NCI-H748 (cell line): Measurements from ENCODE around the gene LDLRAD2.
"Not testable (repeated sequence)": the region's sequence is repeated elsewhere in the genome, so short reads cannot be mapped to it uniquely, and the experiment has no call there.

Source experiments
- DNase-seq: peaks from one replicate; lab custom pipeline; 2025; ENCODE audit not compliant: unreplicated experiment; lab: John Stamatoyannopoulos, UW

LDLRAD2 gene

DNA sequence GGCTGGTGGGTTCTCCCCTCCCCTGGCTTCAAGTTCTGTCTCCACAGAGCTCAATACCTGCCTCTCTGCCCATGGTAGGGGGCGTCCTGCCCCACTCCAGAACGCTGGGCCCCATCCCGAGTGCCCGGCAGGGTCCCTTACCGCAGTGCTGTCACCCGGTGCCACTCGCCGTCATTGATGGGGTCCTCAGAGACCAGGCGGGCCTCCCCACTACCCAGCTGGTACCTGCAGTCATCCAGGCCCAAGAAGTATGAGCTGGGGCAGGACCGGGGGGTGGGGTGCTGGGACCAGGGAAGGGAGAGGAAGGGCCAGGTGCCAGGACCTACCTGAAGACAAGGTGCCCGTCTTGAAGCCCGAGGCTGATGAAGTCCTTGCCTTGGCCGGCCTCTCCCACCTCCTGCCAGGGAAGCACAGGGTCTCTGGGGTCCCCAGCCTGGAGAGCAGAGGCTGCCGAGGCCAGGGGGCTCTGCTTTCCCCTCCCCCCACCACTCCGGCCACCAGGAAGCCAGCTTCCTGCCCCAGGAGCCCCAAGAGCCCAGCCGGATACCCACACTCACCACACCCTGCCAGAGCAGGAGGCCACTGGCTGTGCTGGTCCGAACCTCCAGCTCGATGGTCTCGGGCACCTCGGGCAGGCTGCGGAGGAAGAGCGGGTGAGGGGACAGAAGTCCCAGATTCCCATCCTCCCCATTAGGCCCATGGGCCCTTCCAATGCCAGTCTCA lies 12.1 kb downstream of the LDLRAD2 start:
- no peak for DNase-seq

DNA sequence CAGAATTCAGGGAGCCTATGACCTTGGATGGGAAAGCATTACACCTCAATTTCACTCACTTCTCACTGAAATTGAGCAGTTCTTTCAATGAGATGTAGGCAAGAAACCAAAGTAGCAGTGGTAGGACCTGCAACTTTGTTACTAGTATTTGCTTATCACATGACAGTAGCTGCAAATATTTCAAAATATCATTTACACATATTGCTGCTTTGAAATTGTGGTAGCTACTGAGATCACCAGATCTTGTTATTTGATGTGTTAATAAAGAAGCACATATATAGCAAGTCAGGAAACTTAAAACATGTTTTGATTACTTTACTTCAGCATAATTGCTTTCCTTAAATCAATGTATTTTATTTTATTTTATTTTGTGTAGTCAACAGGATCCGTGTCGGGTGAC lies 12.9 kb downstream of the LDLRAD2 start:
- DNase-seq, result no peak

DNA sequence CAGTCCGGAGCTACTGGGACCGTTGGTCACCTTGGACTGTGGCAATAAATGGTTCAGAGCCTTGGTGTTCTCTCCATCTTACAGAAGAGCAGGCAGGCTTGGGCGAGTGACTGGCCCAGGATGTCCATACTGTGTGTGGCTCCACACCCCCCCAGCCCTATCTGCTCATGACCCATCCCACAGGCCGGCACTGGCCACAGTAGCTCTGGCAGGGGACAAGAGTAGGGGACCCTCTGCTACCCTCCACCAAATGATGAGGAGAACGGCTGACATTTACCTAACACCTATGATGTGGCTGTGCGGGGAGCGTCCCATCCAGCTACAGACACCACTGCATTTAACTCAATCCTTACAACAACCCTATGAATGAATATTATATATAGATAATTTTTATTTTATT lies 13.3 kb downstream of the LDLRAD2 start:
- DNase-seq, result no peak

DNA sequence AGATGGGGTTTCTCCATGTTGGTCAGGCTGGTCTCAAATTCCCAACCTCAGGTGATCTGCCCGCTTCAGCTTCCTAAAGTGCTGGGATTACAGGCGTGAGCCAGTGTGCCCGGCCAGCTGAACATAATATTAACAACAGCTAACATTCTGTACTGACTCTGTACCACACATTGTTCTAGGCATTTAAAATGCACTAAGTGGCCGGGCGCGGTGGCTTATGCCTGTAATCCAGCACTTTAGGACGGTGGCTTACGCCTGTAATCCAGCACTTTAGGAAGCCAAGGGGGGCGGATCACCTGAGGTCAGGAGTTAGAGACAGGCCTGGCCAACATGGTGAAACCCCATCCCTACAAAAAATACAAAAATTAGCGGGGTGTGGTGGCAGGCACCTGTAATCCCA lies 14.6 kb downstream of the LDLRAD2 start:
- DNase-seq, result not testable (repeated sequence)

DNA sequence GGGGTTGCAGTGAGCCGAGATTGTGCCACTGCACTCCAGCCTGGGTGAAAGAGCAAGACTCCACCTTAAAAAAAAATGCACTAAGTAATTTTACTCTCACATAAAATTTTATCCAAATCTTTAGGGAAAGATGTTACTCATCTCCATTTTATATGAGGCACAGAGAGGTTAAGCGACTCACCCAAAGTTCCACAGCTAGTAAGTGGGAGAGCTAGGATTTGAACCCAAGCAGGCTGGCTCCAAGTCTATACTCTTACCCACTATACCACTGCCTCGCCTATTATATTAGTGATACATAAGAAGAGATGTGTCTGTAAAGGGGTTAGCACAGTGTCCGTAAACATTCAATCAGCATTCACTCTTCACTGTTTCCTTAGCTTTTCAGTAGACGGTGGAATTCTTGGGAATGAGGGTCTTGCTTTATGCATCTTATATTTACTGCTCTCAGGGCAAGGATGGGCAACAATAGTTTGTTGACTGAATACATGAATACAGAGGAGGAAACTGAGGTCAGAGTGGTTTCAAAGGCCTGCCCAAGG lies 15.1 kb downstream of the LDLRAD2 start:
- DNase-seq, result no peak

DNA sequence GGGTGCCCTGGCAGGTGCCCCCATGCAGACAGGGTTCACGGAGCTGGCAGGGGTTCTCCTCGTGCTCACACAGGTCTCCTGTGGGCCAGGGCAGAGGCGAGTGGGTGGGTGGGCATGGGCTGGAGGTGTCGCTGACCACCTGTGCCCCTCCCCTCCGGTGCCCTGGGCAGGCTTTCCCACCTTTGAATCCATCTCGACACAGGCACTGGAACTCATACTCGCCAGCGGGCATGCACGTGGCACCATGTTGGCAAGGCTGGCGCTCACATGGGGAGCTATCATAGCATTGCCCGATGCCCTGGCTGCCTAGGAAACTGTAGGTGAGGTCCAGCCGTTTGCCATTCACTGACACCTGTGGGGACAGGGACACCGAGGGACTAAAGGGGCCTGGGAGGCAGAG lies 16.0 kb downstream of the LDLRAD2 start:
- no peak for DNase-seq

DNA sequence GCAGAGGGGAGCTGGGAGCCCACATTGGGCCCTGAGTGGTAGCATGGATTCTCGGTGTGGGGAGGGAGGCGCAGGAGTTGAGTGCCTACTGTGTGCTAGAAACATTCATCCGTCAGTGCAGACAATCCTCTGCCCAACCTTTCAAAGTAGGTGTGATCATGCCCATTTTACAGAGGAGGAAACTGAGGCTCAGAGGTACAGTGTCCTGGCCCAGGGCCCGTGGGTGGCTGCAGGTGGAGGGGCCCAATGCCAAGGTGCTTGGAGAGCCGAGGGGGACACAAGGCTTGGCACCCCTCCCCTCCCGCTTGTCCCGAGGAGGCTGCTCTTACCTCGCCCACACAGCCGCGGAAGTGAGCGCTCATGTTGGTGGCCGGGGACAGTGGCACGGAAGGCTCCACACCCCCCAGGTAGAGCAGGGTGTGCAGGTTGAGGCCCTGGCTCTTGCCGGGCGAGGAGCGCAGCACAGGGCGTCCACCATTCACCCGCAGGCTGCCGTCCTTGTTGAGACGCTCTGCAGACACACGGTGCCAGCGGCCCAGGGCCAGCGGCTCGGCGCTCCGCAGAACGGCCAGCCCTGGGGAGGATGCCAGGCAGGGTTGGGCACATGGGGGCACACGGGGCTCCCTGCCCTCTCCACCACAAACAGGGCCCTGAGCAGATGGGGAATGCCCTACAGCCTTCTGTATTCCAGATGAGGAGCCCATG lies 16.6 kb downstream of the LDLRAD2 start:
- DNase-seq, result no peak

DNA sequence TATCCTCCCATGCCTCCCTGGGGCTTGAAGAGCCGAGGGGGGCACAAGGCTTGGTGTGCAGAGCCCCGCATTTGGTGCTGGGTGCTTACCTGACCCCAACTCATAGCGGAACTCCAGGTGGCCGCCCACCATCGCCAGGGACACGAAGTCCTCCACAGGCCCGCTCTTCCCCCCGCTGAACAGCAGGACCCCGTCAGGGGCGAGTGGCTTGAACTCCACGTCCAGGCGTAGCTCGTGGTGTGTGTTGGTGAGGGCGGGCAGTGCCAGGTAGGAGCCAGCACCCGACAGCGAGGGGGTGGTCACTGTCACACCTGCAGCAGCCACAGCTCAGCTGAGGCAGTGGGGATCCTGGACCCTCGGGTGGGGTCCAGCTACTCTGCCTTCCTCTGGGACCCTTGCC lies 17.2 kb downstream of the LDLRAD2 start:
- DNase-seq, result no peak

DNA sequence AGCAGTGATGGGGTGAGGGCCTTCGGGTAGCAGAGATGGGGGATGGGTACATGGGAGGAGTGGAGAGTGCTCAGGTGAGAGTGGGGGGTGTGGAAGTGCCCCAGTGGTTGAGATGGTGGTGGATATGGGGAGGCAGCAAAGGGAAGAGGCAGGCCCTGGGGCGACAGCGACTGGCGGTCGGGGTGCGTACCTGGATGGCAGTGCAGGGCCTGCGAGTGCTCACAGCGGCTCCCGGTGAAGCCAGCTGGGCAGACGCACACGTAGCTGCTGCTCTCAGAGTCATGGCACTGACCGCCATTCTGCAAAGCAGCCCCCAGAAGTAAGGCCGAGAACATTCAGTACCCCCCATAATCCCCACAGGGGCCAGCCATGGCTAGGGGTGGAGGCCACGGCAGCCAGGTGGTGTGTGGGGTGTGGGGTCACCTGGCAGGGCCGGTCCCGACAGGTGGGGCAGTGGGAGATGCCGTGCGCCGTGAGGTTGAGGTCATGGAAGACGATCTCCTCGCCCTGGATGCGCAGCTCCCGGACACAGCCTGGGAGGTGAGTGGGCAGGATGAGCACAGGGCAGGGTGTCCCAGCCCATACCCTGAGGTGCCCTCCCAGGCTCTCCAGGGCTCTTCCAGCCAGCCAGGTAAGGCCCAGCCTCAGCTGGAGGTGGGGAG lies 18.9 kb downstream of the LDLRAD2 start:
- DNase-seq, result no peak

DNA sequence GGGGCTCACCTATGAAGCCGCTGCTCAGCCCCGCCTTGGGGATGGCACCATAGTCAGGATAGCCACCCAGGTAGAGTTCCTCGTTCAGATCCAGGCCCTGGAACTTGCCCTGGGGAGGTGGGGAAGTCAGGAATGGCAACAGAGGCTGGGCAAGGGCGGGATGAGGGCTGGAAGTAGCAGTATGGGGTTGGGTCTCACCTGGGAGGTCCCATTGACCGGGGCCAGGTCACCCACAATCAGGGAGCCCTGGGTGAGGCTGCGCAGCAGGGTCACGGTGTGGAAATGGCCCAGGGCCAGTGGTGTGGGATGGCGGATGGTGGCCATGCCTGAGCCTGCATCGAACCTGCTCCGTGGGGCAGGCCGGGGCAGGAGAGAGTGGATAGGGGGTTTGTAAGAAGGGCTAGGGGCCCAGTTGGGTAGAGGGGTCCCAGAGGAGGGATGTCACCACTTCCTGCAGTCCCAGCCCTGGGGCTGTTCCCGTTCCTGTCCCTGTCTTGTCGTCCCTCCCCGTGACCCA lies 19.4 kb downstream of the LDLRAD2 start:
- no peak for DNase-seq

DNA sequence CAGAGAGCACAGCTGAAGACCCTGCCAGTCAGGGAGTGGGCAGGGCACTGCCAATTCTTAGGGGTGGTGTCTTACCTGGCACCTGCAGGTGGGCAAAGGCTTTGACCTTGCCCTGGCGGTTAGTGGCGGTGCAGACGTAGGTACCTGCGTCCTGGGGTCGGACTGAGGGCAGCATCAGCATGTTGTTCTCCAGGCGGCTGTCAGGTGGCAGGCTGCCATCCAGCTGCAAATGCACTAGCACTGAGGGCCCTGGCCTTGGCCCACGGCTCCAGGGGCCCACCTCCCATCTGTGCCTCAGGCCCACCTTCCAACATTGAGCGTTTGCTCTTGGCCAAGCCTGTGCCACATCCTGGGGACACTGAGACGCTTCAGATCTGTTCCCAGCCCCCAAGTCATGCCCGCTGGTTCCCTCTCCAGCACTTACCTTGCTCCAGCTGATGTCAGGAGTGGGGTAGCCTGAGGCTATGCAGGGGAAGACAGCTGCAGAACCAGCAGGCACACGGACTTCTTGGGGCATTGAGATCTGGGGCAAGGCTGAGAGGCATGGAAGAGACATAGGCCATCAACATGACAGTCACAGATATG lies 21.4 kb downstream of the LDLRAD2 start:
- no peak for DNase-seq

DNA sequence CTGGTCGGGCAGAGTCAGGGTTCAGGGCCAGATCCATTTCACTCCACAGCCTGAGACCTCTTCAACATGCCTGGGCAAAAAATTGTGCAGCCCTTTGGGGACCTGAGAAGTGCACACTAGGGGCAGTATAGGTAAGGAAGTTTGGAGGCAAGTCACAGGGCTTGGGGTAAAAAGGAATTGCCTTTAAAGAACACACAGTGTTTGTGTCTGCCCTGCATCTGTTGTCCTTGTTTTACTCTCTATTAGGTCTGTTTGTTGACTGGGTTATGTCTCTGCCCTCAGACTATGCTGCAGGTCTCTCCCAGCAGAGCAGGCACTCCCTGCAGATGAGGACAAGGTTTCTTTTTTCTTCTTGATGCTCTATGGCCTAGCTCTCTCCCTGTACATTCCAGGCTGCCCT lies 22.0 kb downstream of the LDLRAD2 start:
- no peak for DNase-seq

DNA sequence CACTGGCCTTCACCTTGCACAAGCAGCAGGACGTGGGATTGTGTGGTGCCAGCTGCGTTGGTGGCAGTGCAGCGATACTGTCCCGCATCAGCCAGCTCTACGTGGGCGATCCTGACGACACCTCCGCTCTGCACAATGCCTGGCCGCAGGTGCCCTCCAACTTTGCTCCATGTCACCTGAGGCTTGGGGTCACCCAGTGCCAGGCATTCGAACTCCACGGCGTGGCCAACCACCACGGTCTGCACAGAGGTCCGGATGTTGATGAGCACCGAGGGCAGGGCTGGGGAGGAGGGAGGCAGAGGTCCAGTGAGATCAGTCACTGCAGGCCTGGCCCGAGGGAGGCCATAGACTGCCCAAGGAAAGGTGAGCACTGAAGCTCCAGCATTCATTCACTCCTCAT lies 22.6 kb downstream of the LDLRAD2 start:
- DNase-seq, result no peak

DNA sequence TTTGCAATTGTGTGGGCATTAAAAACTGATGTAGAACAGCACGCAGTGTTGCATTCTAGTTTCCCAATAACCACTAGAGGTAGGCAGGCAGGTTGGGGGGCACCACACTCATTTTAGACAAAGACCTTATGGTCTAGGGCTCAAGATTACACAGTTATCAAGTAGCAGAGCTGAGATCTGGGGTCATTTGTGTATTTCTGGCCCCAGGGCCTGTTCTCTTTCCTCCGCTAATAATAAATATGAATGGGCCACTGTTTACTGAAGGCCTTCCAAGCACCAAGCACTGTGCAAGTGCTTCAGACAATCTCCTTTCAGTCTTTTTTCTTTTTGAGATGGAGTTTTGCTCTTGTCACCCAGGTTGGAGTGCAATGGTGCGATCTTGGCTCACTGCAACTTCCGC lies 23.9 kb downstream of the LDLRAD2 start:
- no peak for DNase-seq

DNA sequence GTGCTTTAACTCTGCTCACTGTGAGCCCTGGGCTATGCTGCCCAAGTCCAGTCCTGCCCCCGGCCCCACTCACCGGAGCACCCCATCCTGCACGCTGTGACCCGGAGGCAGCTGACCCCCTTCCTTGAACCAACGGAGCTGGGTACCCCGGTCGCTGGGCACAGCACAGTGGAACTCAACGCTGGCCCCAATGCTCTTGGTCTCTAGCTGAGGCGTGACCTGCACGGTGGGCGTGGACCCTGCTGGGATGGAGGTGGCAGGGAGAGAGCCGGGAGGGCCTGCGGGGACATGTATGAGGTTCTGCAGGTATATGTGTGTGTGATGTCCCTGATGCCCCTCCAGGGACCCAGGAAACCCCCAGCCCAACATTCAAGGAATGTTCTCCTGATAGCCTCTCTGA lies 24.7 kb downstream of the LDLRAD2 start:
- no peak for DNase-seq

DNA sequence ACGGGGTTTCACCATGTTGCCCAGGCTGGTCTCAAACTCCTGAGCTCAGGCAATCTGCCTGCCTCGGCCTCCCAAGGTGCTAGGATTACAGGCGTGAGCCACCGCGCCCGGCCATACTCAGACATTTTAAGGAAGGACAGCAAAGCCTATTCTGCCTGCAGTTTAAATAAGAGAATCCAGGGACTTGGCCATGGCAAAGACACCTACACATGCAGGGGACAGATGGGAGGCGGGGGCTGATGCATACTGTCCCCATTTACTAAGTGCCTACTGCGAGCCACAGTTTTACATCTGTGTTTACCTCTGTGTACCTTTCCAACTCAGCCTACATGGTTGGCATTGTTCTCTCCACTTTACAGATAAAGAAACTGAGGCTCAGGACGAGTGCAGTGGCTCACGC lies 25.4 kb downstream of the LDLRAD2 start:
- no peak for DNase-seq

DNA sequence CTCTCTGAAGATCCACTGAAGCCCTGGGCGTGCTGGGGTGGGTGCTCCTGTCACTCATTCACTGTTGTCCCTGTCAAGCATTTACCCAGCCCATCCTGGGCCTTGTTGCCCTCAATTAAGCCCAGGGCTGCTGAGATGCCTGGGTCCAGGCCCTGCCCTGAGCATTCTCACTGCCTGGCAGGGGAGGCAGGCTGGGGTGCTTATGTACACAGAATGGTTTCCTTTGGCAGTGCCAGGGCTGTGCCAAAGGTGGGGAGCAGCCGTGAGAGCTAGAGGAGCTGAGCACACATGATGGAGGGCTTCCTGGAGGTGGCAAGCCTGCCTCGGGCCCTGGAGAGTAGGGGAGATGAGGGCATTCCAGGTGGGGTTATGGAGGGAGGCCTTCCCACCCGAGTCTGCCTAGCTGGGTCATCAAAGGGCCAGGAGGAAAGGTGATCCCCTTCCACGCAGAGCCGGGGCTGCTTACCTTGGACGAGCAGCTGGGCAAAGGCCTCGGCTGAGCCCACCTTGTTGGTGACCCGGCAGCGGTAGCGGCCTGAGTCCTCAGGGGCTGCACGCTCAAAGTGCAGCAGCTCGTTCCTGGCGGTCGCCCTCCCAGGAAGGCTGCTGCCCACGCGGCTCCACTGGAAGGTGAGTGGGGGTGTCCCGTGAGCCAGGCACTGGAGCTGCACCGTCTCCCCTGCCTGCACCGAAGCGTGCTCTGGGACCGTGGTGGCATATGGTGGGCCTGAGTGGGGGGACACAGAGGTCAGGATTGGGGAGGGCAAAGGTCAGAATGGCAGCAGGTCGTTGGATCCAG lies 26.5 kb downstream of the LDLRAD2 start:
- no peak for DNase-seq

DNA sequence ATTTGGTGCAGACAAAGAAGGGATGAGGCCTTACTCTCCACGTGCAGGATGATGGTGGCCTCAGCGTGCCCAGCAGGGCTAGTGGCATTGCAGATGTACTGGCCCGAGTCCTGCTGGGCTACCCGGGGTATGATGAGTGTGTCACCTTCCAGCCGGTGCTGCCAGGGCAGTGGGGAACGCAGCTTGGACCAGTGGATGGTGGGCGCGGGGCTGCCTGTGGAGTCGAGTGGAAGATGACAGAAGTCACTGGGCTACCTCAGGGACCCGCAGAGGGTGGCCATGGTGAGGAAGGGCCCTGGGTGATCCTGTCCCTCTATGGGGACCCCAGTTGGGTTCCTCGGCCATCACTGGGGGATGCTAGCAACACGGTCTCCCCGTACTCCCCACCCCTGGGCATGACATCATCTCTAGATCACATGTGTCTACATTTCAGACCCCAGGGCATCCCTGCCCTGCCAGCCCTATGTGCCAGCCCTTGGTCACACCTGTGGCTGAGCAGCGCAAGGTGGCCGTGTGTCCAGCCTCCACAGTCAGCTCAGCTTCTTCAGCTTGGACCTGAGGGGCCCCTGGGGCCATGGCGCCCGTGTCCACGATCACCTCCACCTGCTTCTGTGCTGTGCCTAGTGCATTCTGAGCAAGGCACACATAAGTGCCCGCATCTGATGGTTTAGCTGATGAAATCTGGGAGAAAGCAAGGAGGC lies 27.4 kb downstream of the LDLRAD2 start:
- no peak for DNase-seq

DNA sequence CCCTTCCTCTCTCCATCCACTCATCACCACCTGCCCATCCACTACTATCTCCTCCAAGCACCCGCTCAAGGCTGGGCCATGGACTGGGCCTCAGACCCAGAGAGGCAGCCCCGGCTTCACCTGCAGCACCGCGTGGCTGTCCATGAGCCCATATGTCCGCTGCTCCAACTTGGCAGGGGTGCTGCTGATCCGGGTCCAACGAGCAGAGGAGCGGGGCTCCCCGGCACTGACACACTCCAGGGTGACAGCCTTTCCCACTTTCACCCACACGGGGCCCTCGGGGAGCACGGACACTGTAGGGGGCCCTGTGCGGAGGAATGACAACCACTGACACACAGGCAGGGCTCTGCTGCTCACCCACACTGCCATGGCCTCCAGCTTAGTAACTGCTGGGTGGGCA lies 28.9 kb downstream of the LDLRAD2 start:
- DNase-seq, result no peak

DNA sequence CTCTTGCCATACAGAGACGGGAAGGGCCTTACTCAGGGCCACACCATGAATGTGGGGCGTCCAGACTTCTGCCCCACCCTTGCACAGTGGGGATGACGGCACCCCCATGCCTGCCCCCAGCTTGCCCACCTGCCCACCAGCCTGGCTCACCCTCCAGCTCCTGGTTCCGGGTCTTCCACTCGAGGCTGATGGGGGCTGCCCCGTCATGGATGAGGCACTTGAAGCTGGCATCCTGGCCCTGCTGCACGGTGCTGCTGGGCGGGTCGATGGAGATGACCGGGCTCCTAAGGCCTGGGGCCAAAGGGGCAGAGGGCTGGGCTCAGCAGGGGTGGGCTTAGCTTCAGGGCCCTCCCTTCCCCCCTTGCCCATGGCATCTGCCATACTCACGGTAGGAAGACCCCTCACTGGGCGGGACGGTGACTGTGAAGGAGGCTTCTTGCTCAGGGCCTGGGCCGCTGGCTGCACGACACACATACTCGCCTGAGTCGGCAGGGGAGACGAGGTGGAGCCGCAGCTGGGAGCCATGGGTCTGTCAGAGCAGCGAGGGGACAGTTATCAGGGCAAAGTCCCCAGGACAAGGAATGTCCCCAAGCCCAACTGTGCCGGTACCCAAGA lies 29.9 kb downstream of the LDLRAD2 start:
- DNase-seq, result no peak
